ENCODE results near the gene ZFR. TPM values are rescaled to one million over a fixed set of nuclear protein-coding genes. Genes with fewer than 3 reads are reported as not detected.

The ZFR gene
- total RNA-seq, 1 experiment from 2014 or later, result 72.7 TPM

- DNase-seq (ENCODE audit: low read depth, low spot score) (no peak), ATAC-seq (no peak)
- Histone ChIP-seq H3K9me3 (ENCODE audit: control insufficient read depth, insufficient read depth, low read depth, low read length) (no peaks in the 10 kb centered on the region), H3K4me1 (ENCODE audit: control insufficient read depth, insufficient read depth, low read length) (peaks cover 5% of the 10 kb centered on the region; the same call in 1 of the 2 replicates), H3K27ac (ENCODE audit: low read length) (no peak overlapping the region), H3K27me3 (ENCODE audit: control insufficient read depth, insufficient read depth, low read length) (no peaks in the 10 kb centered on the region; the same call in 1 of the 2 replicates), H3K4me3 (ENCODE audit: low read depth in 2 of 2, low read length in 2 of 2) (no peak overlapping the region), H3K36me3 (ENCODE audit: control insufficient read depth, insufficient read depth, low read length) (no peaks in the 10 kb centered on the region)
- intact Hi-C loops (cut with micrococcal nuclease; ENCODE audit: unreplicated experiment), result no loop called here
- in situ Hi-C loops (cut with HindIII; ENCODE audit: low pct_unique_long_range_greater_than_20kb, low sequenced_read_pairs), result no loop called here
- BruUV-seq (replicated peaks), result no TSS peak
- CTCF ChIA-PET, result interaction anchor here (0.6 kb wide), 1 partner anchor 28 kb away, joined by 5 read pairs; no protein-coding TSS in a partner anchor
- POLR2A ChIA-PET, result no interaction called here
- TF ChIP-seq POLR2AphosphoS5 (IDR thresholded peaks at IDR 0.05; ENCODE audit: low read depth, low read length), result no peak
- TF ChIP-seq, protein P1, sequence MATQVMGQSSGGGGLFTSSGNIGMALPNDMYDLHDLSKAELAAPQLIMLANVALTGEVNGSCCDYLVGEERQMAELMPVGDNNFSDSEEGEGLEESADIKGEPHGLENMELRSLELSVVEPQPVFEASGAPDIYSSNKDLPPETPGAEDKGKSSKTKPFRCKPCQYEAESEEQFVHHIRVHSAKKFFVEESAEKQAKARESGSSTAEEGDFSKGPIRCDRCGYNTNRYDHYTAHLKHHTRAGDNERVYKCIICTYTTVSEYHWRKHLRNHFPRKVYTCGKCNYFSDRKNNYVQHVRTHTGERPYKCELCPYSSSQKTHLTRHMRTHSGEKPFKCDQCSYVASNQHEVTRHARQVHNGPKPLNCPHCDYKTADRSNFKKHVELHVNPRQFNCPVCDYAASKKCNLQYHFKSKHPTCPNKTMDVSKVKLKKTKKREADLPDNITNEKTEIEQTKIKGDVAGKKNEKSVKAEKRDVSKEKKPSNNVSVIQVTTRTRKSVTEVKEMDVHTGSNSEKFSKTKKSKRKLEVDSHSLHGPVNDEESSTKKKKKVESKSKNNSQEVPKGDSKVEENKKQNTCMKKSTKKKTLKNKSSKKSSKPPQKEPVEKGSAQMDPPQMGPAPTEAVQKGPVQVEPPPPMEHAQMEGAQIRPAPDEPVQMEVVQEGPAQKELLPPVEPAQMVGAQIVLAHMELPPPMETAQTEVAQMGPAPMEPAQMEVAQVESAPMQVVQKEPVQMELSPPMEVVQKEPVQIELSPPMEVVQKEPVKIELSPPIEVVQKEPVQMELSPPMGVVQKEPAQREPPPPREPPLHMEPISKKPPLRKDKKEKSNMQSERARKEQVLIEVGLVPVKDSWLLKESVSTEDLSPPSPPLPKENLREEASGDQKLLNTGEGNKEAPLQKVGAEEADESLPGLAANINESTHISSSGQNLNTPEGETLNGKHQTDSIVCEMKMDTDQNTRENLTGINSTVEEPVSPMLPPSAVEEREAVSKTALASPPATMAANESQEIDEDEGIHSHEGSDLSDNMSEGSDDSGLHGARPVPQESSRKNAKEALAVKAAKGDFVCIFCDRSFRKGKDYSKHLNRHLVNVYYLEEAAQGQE (IDR thresholded peaks at IDR 0.05; ENCODE audit: insufficient read depth in 1 of 2, low read depth in 2 of 2, low read length in 1 of 2), result no peak
- TF ChIP-seq SIN3A (IDR thresholded peaks at IDR 0.05; ENCODE audit: borderline replicate concordance, insufficient read depth, low read depth, low read length), result no peak
- TF ChIP-seq TCF7L2 (IDR thresholded peaks at IDR 0.05; ENCODE audit: low read depth, low read length), result no peak
- TF ChIP-seq, protein P2, sequence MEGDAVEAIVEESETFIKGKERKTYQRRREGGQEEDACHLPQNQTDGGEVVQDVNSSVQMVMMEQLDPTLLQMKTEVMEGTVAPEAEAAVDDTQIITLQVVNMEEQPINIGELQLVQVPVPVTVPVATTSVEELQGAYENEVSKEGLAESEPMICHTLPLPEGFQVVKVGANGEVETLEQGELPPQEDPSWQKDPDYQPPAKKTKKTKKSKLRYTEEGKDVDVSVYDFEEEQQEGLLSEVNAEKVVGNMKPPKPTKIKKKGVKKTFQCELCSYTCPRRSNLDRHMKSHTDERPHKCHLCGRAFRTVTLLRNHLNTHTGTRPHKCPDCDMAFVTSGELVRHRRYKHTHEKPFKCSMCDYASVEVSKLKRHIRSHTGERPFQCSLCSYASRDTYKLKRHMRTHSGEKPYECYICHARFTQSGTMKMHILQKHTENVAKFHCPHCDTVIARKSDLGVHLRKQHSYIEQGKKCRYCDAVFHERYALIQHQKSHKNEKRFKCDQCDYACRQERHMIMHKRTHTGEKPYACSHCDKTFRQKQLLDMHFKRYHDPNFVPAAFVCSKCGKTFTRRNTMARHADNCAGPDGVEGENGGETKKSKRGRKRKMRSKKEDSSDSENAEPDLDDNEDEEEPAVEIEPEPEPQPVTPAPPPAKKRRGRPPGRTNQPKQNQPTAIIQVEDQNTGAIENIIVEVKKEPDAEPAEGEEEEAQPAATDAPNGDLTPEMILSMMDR (IDR thresholded peaks at IDR 0.05), result no peak
These were observed 4.7 kb upstream of the ZFR start for GRCh38 chr5:32449262-32449661.

DNA sequence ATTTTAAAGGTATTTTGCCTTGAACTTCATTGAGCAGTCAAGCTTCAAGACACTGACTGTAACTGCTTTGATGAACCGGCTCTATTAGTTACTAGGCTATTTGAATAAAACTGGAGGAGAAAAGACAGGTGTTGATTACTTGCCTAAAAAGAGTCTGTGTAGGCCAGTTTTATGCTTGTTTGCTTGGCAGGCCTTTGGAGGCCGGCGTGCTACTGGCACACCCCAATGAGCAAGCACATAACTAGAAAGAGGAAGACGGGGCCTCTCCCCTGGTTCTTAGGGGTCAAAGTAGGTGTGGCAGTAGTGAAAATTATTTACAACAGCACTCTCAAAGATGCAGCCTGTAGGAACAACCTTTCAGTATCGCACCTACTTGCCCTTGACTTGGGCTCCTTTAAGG lies 2.1 kb upstream of the ZFR start:
- CTCF ChIA-PET, result no interaction called here
- no peak overlapping the region for H3K27ac ChIP-seq (ENCODE audit: low read length)
- ATAC-seq, result no peak
- H3K9me3 ChIP-seq (ENCODE audit: control insufficient read depth, insufficient read depth, low read depth, low read length), result no peaks in the 10 kb centered on the region
- BruUV-seq (replicated peaks), result no TSS peak
- H3K4me1 ChIP-seq (ENCODE audit: control insufficient read depth, insufficient read depth, low read length), result peaks cover 16% of the 10 kb centered on the region
- H3K4me3 ChIP-seq (ENCODE audit: low read depth in 2 of 2, low read length in 2 of 2), result no peak overlapping the region
- in situ Hi-C loops (cut with HindIII; ENCODE audit: low pct_unique_long_range_greater_than_20kb, low sequenced_read_pairs) (no loop called here), intact Hi-C loops (cut with micrococcal nuclease; ENCODE audit: unreplicated experiment) (no loop called here)
- DNase-seq (ENCODE audit: low read depth, low spot score), result no peak
- no peaks in the 10 kb centered on the region for H3K27me3 ChIP-seq (ENCODE audit: control insufficient read depth, insufficient read depth, low read length)
- POLR2A ChIA-PET, result no interaction called here
- no peaks in the 10 kb centered on the region for H3K36me3 ChIP-seq (ENCODE audit: control insufficient read depth, insufficient read depth, low read length)
- TF ChIP-seq, protein P2 (IDR thresholded peaks at IDR 0.05), result no peak
- no peak for TF ChIP-seq TCF7L2 (IDR thresholded peaks at IDR 0.05; ENCODE audit: low read depth, low read length)
- no peak for TF ChIP-seq POLR2AphosphoS5 (IDR thresholded peaks at IDR 0.05; ENCODE audit: low read depth, low read length)
- TF ChIP-seq, protein P1 (IDR thresholded peaks at IDR 0.05; ENCODE audit: insufficient read depth in 1 of 2, low read depth in 2 of 2, low read length in 1 of 2), result no peak
- no peak for TF ChIP-seq SIN3A (IDR thresholded peaks at IDR 0.05; ENCODE audit: borderline replicate concordance, insufficient read depth, low read depth, low read length)

Data from Panc1 (cell line).